A549 (cell line): ENCODE results near the gene AP3D1.

ENCODE experiments used
- EHMT2 ChIP-seq: fragments of 200-600 bp; sonication (generic); IDR thresholded peaks from 2 replicates; pipeline ENCODE4 v1.6.1; 2016; ENCODE audit warnings: antibody characterized with exemption, low read depth, mild to moderate bottlenecking, moderate library complexity
- EP300 ChIP-seq, 2 experiments: fragments of >200 bp; sonication (Bioruptor Twin); formaldehyde crosslinking; IDR thresholded peaks; 2 replicates in 1 of 2; 3 replicates in 1 of 2; pipeline ENCODE4 v1.6.1; 2016 to 2017
- FOSB ChIP-seq: fragments of 250-450 bp; sonication (Bioruptor Pico); IDR thresholded peaks from 2 replicates; pipeline ENCODE4 v1.5.0; 2020; ENCODE audit warnings: mild to moderate bottlenecking, moderate library complexity
- FOXS1 ChIP-seq: fragments of 250-450 bp; sonication (Bioruptor Pico); IDR thresholded peaks from 2 replicates; pipeline ENCODE4 v1.5.0; 2020; ENCODE audit warnings: mild to moderate bottlenecking, moderate library complexity
- HOXB5 ChIP-seq: fragments of 250-450 bp; sonication (Bioruptor Pico); IDR thresholded peaks from 2 replicates; pipeline ENCODE4 v1.5.0; 2020; ENCODE audit warnings: mild to moderate bottlenecking, moderate library complexity
- KDM1A ChIP-seq: fragments of 200-600 bp; sonication (generic); IDR thresholded peaks from 2 replicates; pipeline ENCODE4 v1.6.1; 2016; ENCODE audit warnings: low read depth, mild to moderate bottlenecking
- KDM5A ChIP-seq: fragments of 200-600 bp; sonication (generic); IDR thresholded peaks from 2 replicates; pipeline ENCODE4 v1.6.1; 2016; ENCODE audit warnings: antibody characterized with exemption, mild to moderate bottlenecking
- MAFK ChIP-seq: fragments of 450-650 bp; IDR thresholded peaks from 2 replicates; pipeline ENCODE4 v1.6.1; 2014; ENCODE audit not compliant: partially characterized antibody
- MYC ChIP-seq: IDR thresholded peaks from 2 replicates; pipeline ENCODE4 v1.6.1; 2012; ENCODE audit warnings: mild to moderate bottlenecking, inconsistent platforms, low read length, improper control_type of control experiment, borderline replicate concordance
- POLR2A ChIP-seq: IDR thresholded peaks from 2 replicates; pipeline ENCODE4 v1.6.1; 2012; ENCODE audit warnings: mild to moderate bottlenecking, low read length
- SMC3 ChIP-seq: fragments of >200 bp; sonication (Bioruptor Twin); formaldehyde crosslinking; IDR thresholded peaks from 3 replicates; pipeline ENCODE4 v1.6.1; 2018; ENCODE audit warnings: inconsistent platforms
- TF ChIP-seq, protein P1 (sequence below): fragments of >200 bp; sonication (Bioruptor Twin); formaldehyde crosslinking; IDR thresholded peaks from 3 replicates; pipeline ENCODE4 v1.5.1; 2016
- TF ChIP-seq, protein P2 (sequence below): IDR thresholded peaks from 2 replicates; pipeline ENCODE4 v1.6.1; 2012
- TF ChIP-seq, protein P3 (sequence below): fragments of 450-650 bp; IDR thresholded peaks from 2 replicates; pipeline ENCODE4 v1.6.1; 2014; ENCODE audit warnings: antibody characterized with exemption

DNA sequence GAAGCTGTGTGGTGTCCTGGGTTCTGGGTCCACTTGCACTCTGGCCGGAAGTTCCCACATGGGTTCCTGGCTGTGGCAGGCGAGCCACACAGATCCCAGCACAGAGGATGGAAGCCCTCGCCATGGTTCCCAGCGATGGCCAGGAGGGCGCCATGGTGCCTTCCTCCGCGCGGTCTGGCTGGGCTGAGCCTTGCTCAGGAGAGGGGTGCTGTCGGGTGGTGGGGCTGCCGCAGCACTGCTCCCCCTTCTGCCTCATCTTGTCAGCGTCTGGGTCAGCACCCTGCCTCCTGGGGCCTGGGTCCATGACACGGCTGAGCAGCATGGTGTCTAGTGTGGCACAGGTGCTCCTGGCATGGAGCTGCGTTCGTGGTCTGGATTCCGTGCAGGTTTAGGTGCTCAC lies 45.9 kb upstream of the AP3D1 start:
- TF ChIP-seq, protein P1, sequence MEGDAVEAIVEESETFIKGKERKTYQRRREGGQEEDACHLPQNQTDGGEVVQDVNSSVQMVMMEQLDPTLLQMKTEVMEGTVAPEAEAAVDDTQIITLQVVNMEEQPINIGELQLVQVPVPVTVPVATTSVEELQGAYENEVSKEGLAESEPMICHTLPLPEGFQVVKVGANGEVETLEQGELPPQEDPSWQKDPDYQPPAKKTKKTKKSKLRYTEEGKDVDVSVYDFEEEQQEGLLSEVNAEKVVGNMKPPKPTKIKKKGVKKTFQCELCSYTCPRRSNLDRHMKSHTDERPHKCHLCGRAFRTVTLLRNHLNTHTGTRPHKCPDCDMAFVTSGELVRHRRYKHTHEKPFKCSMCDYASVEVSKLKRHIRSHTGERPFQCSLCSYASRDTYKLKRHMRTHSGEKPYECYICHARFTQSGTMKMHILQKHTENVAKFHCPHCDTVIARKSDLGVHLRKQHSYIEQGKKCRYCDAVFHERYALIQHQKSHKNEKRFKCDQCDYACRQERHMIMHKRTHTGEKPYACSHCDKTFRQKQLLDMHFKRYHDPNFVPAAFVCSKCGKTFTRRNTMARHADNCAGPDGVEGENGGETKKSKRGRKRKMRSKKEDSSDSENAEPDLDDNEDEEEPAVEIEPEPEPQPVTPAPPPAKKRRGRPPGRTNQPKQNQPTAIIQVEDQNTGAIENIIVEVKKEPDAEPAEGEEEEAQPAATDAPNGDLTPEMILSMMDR: no peak
- TF ChIP-seq HOXB5 (CRISPR knock-in tag): no peak
- TF ChIP-seq, protein P2, sequence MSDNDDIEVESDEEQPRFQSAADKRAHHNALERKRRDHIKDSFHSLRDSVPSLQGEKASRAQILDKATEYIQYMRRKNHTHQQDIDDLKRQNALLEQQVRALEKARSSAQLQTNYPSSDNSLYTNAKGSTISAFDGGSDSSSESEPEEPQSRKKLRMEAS: no peak
- TF ChIP-seq EHMT2: no peak
- TF ChIP-seq FOSB (CRISPR knock-in tag): no peak
- TF ChIP-seq MAFK: no peak
- no peak for TF ChIP-seq MYC
- no peak for TF ChIP-seq POLR2A
- TF ChIP-seq KDM1A: no peak
- no peak for TF ChIP-seq EP300 (IDR thresholded peaks at IDR 0.05)
- no peak for TF ChIP-seq SMC3
- TF ChIP-seq FOXS1 (CRISPR knock-in tag): no peak
- TF ChIP-seq, protein P3, sequence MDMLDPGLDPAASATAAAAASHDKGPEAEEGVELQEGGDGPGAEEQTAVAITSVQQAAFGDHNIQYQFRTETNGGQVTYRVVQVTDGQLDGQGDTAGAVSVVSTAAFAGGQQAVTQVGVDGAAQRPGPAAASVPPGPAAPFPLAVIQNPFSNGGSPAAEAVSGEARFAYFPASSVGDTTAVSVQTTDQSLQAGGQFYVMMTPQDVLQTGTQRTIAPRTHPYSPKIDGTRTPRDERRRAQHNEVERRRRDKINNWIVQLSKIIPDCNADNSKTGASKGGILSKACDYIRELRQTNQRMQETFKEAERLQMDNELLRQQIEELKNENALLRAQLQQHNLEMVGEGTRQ: no peak
- no peak for TF ChIP-seq KDM5A
